SW480 (cell line): ENCODE measurements around the gene FBXO24.
A peak's percentile ranks its signal among the peaks of the same experiment; 100 is the strongest.

Experiments
- DNase-seq: peaks from one replicate; pipeline ENCODE4 v3.0.0-alpha.2; 2016; ENCODE audit warnings: low spot score

Gene FBXO24

GRCh38 chr7:100590077-100590737 is 4.1 kb downstream of the FBXO24 start:
- no peak for DNase-seq

DNA sequence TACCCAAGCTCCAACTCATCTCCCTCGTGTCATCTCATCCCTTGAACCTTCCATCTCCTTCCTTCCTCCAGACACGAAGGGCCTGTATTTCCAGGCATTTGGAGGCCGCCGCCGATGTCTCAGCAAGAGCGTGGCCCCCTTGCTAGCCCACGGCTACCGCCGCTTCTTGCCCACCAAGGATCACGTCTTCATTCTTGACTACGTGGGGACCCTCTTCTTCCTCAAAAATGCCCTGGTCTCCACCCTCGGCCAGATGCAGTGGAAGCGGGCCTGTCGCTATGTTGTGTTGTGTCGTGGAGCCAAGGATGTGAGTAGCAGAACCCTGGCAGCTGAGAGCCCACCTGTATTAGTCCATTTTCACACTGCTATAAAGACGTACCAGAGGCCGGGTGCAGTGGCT is 5.5 kb downstream of the FBXO24 start:
- DNase-seq = no peak

DNA sequence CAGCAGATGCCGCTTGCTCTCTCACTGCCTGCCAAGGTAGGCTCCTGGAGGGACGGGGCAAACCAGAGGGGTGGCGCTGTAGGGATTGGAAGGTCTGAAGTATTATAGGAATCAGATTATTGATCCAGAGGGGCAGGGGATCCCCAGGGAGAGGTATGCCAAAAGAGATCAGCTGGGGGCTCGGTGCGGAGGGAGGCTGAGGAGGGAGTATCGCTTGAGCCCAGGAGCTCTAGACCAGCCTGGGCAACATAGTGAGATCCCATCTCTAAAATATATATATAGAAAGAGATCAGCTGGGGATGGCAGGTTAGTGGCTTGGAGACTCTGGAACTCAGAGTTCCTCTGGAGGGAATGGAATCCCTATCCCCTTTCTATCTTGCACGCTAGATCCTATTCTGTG is 9.1 kb downstream of the FBXO24 start:
- DNase-seq = no peak

DNA sequence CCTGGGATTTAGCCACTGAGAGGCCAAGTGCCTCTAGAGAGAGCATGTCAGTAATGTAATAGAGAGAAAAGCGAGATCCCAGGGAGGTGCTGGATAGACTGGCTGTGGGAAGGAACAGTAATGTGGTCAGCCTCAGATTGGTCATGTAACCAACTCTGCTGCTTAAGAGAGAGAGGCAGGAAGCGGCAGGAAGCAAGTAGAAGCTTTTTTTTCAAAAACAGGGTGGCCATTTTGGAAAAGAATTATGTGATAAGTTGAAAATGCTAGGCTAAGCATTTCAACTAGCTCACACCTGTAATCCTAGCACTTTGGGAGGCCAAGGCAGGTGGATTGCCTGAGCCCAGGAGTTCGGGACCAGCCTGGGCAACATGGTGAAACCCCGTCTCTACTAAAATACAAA is 12.3 kb downstream of the FBXO24 start:
- peak; percentile 46 for DNase-seq

- DNase-seq = no peak
Observed at GRCh38 chr7:100599911-100600729, 14.0 kb downstream of the FBXO24 start.

- DNase-seq = no peak
Observed at GRCh38 chr7:100600730-100601038, 14.6 kb downstream of the FBXO24 start.

DNA sequence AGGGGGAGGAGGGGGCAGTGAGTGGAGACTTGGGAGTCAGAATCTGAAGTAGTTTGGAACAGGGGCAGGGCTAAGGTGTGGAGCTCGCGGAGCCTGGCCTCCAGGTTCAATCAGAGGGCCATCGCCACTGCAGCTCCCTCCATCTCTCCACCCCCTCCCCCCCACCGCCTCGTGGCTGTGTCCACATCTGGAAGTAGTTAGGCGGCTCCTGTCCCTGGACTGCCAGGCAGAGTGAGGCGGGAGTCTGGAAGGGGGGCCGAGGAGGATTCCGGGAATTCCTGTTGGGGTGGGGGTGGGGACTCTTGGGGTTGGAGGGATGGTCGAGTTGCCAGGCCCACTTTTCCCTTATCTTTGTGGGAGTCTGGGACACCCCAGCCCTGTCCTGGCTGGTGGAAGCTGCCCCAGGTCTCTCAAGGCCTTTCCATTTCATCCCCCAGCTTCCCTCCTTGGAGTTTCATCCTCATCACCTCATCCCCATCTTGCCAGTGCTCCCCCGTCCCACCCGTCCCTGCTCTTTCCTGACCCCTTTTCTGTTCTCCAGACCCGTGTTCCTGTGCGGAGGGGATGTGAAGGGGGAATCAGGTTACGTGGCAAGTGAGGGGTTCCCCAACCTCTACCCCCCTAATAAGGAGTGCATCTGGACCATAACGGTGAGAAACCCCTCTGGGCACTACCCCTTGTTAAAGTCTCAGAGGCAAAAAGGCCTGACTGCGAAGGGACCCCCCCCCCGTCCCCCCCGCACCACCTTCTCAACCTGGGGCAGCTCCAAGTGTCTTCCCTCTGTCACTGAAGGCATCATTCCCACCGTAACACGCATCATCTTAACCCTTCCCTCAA is 17.0 kb downstream of the FBXO24 start:
- peak; percentile 45 for DNase-seq

DNA sequence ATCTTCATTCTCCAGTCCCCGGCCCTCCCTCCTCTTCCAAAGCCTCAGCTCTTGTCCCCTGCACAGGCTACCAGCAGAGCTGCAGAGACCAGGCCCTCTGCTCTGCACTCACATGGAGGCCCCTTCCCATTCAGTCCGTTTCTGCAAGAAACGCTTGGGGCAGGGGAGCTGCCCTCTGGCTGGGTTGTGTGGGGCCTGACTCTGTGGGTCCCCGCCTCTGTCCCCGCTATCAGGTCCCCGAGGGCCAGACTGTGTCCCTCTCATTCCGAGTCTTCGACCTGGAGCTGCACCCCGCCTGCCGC is 17.5 kb downstream of the FBXO24 start:
- DNase-seq = no peak

DNA sequence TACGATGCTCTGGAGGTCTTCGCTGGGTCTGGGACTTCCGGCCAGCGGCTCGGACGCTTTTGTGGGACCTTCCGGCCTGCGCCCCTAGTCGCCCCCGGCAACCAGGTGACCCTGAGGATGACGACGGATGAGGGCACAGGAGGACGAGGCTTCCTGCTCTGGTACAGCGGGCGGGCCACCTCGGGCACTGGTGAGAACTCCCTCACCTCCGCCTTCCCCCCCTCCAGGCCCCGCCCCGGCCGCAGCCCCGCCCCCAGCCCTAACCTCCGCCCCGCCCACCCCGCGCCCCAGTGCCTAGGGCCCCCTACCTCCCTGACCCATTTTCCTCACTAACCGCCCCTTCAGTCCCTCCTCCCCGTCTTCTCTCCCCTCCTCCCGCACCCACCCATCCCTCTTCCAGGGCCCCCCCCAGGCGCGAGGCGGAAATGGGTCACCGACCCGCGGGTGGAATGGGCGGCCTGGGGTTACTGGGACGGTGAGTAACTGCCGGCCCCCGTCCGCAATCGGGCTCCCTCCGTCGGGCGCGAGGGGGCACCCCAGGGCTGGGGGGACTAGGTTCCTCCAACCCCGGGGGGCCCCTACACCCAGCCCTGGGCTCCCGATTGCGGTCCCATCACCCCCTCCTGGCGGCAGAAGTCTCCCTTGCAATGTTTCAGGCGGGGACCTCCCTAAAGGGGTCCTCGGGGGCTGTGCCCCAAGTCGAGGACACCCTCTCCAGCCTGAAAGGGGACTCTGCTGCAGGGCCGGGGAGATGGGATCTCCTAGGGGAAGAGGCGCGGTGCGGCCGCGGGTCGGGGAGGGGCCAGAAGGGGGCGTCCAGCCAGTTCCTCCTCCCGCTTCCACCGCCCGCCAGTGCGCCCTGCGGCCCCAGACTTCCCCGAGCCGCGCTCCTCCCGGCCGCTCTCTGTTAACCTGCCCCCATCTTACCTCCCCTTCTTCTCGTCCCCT is 18.2 kb downstream of the FBXO24 start:
- peak; percentile 85 for DNase-seq

DNA sequence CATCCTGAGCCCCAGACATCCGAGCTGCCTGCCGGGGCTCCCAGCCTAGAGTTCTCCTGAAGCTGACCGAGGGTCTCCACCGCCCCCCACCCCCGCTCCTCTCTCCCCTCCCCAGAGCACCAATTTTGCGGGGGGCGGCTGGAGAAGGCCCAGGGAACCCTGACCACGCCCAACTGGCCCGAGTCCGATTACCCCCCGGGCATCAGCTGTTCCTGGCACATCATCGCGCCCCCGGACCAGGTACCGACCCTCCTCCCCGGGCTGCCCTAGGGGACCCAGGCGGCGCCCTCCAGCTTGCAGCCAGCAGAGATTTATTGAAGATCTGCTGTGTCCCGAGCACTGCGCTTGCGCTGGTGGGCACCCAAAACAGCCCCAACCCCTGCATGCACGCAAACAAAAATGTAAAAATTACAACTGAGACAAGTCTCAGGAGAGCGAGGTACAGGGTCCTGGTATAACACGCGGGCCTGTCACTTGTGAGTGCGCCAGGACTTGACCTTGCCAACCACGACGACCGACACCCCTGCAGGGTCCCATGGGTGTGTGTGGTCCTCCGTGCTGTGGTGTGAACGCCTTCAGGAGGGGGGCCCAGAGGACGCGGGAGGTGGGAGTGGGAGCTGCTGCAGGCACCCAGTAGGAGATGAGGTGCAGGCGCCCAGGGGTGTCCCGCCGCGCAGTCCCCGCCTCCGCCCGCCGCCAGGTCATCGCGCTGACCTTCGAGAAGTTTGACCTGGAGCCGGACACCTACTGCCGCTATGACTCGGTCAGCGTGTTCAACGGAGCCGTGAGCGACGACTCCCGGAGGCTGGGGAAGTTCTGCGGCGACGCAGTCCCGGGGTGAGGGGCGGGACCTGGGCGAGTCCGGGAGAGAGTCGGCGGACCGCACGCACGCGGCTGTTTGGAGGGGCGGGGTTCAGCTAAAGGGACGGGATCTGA is 19.1 kb downstream of the FBXO24 start:
- peak; percentile 64 for DNase-seq

- DNase-seq = no peak
Observed at GRCh38 chr7:100606313-100606712, 20.2 kb downstream of the FBXO24 start.

DNA sequence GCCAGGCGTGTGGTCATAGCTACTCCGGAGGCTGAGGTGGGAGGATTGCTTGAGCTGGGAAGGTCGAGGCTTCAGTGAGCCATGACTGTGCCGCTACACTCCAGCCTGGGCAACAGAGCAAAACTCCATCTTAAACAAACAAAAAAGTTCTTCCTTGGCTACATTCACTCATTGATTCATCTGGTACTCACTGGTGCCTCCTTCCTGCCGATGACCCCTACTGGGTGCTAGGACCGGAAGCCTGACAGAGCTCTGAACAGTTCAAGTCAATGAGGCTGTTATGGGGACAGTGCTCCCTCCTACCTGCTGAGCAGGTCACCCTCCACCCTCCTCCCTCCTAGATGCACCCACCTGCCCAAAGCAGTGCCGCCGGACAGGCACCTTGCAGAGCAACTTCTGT is 21.0 kb downstream of the FBXO24 start:
- no peak for DNase-seq

DNA sequence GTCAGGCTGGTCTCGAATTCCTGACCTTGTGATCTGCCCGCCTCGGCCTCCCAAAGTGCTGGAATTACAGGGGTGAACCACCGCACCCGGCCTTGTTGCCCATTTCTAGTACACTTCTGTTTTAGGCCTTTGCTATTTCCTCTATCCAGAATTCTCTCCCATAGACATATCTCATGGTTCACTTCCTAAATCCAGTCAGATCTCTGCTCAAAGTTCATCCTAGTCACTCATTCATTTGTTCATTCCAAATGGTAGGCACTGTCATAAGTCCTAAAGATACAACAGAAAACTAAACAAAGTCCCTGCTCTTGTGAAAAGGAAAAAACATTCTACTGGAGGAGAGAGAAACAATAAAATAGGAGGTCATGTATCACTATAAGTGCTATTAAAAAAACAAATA is 23.8 kb downstream of the FBXO24 start:
- no peak for DNase-seq

GRCh38 chr7:100611983-100612729 is 26.0 kb downstream of the FBXO24 start, which contains the start of gene MOSPD3:
MOSPD3 (plus strand) TSS chr7:100612540; CDS start chr7:100612792, 252 bp downstream.
- DNase-seq = peak; percentile 100

GRCh38 chr7:100612730-100613390 is 26.7 kb downstream of the FBXO24 start:
- DNase-seq = peak; percentile 36

DNA sequence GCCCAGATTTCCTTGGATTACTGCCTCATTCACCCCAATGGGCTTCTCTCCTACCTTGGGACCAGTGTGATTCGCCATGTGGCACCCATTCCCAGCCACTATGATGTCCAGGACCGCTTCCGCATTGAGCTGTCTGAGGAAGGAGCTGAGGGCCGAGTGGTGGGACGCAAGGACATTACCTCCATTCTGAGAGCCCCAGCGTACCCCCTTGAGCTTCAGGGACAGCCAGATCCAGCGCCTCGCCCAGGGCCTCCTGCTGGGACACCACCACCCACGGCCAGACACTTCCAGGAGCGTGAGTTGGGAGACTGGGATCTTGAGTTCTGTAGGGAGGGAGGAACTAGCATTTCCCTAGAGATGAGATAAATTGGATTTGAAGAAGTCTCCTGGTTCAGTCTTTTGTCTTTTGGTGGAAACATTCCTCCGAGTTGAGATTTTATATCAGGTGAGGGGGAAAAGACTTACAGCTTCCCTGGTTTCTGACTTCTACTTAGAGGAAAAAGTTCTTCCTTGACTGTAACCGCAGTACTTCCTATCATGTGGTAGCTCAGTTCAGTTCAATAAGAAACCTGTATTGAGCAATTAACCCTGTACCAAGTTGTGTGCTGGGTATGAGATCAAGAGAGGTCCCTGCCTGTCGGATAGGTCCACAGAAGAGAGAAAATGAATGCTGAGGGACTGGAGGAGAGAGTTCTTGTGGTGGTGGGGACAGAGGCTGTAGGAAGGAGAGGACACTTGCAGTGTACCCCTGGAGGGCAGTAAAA is 27.5 kb downstream of the FBXO24 start:
- no peak for DNase-seq

DNA sequence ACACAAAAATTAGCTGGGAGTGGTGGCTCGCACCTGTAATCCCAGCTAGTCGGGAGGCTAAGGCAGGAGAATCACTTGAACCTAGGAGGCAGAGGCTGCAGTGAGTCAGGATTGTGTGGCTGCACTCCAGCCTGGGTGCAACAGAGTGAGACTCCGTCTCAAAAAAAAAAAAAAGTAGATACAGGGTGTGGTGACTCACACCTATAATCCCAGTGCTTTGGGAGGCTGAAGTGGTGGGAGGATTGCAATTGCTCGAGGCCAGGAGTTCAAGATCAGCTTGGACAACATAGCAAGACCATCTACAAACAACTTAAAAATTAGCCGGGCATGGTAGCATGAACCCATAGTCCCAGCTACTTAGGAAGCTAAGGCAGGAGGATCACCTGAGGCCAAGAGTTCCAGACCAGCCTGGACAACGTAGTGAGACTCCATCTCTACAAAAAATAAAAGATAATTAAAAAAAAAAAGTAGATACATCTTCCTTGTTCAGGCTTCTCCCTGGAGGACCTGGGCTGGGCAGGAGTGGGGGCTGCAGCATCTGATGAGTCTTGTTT is 28.3 kb downstream of the FBXO24 start:
- DNase-seq = no peak

DNA sequence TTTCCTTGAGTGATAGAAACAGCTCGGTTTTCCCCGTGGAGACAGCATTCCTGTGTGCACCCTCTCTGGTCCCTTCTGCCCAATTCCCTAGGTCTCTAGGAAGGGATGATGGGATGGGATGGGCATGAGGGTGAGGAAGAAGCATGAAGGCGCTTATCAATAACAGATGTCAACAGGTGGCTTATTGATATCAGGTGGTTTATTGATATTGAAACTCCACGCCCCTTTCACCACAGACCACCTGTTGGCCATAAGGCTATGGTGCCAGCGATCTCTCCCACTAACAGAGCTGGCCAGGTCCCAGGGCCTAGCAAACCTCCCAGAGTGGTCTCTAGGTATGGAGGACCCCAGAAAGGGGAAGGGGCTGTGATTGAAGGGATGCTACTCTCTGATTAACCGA is 34.1 kb downstream of the FBXO24 start:
- no peak for DNase-seq
